ENCODE data around the gene XG.
"Not testable (repeated sequence)": the region's sequence is repeated elsewhere in the genome, so short reads cannot be mapped to it uniquely, and the experiment has no call there.

The XG gene

DNA sequence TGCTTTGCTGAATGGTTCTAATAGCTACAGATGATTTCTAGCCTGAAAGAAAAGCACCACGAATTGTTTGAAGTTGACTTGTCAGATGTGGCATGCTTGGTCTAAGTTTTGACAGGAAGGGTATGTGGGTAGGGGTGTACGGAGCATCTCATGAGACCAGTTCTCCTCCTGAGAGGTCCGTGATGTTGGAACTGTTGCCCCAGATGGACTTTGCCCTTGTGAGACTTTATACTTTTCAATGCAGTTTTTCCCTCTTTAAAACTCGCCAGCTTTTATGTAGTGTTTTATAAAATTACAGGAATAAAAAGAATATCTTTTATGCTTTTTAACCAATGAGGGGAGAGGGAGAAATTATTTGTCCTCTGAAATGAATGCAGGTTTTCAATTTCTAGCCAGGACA, 16.6 kb upstream of the XG start:
- DNase-seq, result no peak

DNA sequence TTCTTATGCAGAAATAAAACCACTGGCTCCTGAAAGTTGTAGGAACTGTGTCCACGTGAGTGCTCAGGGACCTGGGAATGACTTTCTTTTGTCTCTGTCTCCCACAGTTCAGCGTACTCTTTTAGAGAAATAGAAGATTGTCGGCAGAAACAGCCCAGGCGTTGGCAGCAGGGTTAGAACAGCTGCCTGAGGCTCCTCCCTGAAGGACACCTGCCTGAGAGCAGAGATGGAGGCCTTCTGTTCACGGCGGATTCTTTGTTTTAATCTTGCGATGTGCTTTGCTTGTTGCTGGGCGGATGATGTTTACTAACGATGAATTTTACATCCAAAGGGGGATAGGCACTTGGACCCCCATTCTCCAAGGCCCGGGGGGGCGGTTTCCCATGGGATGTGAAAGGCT, 11.2 kb upstream of the XG start:
- no peak for DNase-seq

DNA sequence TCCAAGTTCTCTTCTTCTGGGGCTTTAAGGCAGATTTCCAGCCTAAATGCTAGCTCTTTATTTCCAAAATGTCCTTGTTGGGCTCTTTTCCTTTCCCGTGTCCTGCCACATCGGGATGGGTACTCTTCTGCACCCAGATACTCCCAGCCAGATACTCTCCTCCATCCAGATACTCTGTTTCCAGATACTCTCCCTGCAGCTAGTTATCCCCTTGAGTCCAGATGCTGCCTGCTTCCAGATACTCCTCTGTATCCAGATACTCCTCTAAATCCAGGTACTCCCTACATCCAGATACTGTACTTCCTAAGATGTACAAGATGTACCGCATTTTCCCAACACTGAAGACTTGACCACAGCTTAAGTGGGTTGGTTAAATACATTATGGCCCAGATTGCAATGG, 10.5 kb upstream of the XG start:
- DNase-seq, result no peak

DNA sequence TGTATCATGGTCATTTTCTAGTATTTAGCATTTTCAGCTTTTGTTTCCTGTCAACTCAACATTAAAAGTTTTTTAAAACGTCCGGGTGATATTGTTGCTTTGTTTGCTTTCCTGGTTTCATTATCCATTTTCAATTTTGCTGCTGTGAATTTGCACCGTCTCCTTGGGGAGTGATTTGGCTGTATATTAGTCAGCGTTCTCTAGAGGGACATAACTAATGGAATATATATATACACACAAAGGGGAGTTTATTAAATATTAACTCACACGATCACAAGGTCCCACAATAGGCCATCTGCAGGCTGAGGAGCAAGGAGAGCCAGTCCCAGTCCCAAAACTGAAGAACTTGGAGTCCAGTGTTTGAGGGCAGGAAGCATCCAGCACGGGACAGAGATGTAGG, 5.6 kb upstream of the XG start:
- DNase-seq, result not testable (repeated sequence)

DNA sequence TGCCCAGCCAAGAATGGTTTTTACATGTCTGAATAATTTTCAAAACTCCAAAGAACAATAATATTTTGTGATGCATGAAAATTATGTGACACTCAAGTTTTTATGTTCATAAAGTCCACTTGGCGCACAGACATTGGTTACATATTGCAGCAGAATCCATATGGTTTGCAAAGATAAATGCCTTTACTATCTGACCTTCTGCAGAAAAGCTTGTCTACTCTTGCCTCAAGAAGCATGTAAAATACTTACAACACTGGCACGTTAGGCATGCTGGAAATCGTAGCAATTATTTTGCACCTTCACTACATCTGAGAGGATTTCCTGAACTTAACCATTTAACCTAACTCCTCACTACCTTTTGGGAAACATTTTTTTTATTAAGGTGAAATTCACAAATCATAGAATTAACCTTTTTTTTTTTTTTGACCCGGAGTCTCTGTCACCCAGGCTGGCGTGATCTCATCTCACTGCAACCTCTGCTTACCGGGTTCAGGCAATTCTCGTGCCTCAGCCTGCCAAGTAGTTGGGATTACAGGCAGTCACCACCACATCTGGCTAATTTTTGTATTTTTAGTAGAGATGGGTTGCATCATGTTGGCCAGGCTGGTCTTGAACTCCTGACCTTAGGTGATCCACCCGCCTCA, 3.5 kb upstream of the XG start:
- DNase-seq, result no peak

DNA sequence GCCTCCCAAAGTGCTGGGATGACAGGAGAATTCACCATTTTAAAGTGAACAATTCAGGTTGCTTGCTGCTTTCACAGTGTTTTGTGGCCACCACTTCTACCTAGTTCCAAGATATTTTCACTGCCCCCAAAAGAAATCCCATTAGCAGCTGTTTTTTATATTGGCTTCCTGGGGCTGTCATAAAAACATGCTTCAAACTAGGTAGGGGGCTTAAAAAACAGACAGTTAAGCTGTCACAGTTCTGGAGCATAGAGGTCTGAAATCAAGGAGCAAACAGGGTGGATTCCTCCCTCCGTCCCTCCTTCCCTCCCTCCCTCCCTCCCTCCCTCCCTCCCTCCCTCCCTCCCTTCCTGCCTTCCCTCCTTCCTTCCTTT, 3.0 kb upstream of the XG start:
- DNase-seq, result no peak

DNA sequence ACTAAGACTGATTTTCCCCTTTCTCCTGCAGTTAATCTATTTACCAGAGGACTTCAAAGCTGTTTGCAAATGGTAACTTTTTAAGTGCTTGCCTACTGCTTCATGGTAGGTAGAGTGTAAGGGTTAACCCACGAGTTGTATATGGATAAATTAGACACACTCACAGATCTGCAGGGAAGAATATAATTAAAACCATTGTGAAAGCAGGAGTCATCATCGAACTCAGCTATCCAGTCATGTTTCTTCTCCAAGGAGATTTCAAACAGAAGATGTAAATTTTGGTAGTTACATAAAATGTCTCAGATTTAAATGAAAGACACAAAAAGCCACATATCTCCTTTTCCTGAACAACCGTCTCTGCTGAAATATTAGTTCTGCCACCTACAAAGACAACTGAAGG, 549 bp upstream of the XG start:
- no peak for DNase-seq

- DNase-seq, result not testable (repeated sequence)
These were observed 601 bp downstream of the XG start for GRCh38 chrX:2752441-2752840.

- DNase-seq, result not testable (repeated sequence)
These were observed 3.4 kb downstream of the XG start for GRCh38 chrX:2755163-2755715.

DNA sequence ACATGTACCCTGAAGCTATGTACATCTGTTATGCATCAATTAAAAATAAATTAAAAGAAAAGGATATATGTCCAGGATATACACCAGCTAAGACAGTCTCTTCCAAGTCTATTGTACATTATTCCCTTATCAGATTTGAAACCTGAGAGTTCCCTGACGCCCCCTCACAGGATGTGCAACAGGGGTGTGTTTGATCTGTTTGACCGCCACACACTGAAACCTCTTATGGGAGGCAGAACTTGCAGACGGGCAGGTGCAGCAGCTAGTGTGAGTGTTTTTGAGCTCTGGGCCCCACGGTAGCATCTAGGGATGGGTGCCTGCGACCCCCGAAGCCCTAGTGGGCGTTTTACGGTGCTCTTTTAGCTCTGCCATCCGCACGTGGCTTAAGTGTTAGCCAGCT, 4.7 kb downstream of the XG start:
- no peak for DNase-seq

DNA sequence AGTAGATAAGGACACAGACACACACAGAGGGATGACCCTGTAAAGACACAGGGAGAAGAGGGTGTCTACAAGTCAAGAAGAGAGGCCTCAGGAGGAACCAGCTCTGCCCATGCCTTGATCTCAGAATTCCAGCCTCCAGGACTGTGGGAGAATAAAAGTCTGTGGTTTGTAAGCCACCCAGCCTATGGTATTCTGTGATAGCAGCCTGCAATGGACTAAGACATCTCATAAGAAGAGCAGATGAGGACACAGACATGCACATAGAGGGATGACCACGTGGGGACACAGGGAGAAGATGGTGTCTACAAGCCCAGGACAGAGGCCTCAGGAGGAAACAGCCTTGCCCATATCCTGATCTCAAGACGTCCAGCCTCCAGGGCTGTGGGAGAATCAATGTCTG, 9.4 kb downstream of the XG start:
- no peak for DNase-seq

- not testable (repeated sequence) for DNase-seq
These were observed 10.8 kb downstream of the XG start for GRCh38 chrX:2762671-2763070.

DNA sequence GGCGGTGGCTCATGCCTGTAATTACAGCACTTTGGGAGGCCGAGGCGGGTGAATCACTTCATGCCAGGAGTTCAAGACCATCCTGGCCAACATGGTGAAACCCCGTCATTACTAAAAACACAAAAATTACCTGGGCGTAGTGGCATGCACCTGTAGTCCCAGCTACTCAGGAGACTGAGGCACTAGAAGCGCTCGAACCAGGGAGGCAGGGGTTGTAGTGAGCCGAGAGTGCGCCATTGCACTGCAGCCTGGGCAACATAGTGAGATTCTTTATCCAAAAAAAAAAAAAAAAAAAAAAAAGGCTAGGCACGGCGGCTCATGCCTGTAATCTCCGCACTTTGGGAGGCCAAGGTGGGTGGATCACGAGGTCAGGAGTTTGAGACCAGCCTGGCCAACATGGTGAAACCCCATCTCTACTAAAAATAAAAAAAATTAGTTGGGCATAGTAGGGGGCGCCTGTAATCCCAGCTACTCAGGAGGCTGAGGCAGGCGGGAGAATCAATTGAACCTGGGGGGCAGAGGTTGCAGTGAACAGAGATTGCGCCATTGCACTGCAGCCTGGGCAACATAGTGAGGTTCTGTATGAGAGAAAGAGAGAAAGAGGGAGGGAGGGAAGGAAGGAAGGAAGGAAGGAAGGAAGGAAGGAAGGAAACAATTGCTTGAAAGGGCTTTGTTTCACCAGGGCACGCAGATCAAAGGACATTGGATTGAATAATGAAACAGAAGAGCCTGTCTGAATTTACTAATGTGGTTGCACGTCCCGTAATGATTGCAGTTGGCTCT, 13.1 kb downstream of the XG start:
- not testable (repeated sequence) for DNase-seq

GRCh38 chrX:2765549-2765830, 13.7 kb downstream of the XG start:
- DNase-seq, result no peak

- no peak for DNase-seq
These were observed 15.1 kb downstream of the XG start for GRCh38 chrX:2766906-2767305.

- DNase-seq, result no peak
These were observed 16.0 kb downstream of the XG start for GRCh38 chrX:2767631-2768455.

DNA sequence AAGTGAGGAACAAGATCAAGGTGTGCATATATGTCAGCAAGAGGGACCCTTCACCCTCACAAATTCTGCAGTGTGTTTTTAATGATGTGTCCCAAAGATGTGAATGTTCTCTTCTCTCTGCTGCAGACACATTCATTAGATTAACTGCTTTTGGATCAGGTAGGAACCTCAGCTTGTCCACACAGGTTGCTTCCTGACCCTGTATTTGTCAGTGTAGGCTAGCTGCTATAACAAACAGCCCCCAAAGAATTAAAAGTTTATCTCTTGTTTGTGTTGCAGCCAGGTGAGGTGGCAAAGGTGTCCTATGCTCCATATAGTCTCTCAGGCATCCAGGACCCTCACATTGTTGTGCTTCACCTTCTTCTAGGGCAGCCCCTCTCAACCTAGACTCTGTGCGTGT, 17.8 kb downstream of the XG start:
- DNase-seq, result no peak

DNA sequence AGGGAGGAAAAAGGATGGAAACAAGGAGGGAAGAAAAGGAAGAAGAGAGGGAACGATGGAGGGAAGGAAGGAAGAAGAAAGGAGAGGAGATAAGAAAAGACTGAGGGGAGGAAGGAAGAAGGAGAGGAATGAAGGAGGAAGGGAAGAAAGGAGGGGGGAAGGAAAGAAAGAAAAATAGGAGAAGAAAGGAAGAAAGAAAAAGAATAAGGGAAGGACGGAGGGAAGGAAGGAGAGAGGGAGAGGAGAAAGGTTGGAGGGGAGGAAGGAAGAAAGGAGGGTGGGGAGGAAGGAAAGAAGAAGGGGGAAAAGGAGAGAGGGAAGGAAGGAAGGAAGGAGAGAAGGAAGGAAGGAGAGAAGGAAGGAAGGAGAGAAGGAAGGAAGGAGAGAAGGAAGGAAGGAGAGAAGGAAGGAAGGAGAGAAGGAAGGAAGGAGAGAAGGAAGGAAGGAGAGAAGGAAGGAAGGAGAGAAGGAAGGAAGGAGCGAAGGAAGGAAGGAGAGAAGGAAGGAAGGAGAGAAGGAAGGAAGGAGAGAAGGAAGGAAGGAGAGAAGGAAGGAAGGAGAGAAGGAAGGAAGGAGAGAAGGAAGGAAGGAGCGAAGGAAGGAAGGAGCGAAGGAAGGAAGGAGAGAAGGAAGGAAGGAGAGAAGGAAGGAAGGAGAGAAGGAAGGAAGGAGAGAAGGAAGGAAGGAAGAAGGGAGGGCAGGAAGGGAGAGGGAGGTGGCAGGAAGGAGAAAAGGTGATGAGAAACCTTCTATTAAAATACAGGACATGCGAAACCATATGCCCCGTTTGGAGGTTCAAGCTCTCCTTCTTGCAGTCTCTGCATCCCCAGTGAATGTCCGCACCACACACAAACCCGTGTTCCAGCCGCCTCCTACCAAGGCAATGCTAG, 21.6 kb downstream of the XG start:
- not testable (repeated sequence) for DNase-seq

DNA sequence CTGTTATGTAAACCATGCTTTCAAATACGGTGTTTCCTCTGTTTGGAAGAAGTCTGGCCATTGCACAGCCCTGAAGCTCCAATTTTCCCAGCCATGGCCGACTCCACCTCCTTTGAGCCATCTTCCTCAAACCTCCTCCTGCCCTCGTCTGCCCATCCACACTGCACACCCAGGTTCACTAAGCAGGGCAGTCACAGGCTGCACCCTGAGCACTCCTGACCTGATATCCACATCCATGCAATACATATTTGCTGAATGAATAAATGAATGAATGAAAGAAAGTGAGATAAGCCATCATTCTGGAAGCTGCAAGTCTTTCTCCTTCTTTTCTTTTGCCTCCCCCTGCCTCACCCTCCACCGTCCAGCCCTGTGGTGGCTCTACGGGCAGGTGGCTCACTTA, 22.2 kb downstream of the XG start:
- no peak for DNase-seq

DNA sequence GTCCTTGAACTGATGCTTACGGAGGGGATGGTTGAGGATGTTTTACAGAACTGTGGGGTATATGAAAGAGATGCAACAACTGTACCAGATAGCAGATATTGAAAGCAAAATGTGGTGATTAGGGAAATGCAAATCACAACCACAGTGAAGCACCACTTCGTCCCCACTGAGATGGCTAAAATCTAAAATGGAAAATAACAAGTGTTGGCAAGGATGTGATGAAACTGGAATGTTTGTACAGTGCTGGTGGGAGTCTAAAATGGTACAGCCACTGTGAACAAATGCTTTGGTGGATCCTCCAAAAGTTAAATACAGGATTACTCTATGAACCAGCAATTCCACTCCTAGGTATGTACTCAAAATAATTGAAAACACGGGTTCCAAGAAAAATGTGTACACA, 22.9 kb downstream of the XG start:
- no peak for DNase-seq

DNA sequence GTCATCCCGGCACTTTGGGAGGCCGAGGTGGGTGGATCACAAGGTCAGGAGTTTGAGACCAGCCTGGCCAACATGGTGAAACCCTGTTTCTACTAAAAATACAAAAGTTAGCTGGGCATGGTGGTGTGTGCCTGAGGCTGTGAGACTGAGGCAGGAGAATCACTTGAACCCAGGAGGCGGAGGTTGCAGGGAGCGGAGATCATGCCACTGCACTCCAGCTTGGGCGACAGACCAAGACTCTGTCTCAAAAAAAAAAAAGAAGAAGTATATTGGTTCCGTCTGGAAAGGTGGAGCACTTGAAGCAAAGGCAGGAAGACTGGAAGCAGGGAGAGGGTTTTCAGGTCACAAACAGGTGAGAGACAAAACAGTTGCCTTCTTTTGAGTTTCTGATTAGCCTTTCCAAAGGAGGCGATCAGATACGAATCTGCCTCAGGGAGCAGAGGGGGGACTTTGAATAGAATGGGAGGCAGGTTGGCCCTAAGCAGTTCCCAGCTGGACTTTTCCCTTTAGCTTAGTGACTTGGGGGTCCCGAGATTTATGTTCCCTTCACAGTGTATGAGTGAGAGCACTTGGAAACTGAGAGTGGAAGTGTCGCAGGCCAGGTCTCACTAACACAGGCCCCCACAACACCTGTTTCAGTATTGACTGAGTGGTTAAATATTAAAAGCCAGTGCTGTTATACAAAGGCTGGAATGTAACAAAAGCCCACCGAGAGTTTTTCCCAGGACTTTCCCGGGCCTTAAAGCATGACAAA, 28.8 kb downstream of the XG start:
- not testable (repeated sequence) for DNase-seq

DNA sequence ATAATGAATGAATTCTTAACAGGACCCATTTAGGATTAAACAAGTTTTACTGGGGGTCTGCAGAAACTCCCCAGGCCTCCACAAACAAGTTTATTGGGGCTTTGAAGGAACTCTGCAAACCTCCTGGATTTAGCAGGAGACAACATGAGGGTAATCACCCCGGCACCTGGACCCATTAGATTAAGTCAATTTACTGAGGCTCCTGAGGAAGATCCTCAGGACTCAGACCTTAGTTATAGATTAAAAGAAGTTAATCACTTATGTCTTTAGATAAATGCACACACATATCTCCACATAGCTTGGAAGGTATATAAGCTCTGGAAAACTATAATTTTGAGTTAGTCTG, 29.4 kb downstream of the XG start:
- no peak for DNase-seq
